HG02973 (cell line): ENCODE data around the gene C5orf63.
A peak's percentile ranks its signal among the peaks of the same experiment; 100 is the strongest.
"Not testable (repeated sequence)": the region's sequence is repeated elsewhere in the genome, so short reads cannot be mapped to it uniquely, and the experiment has no call there.

Experiments
- ATAC-seq: cut with Tn5 transposase; IDR thresholded peaks from one replicate; pipeline ENCODE4 v1.9.1; 2021; ENCODE audit warnings: moderate library complexity; ENCODE audit not compliant: unreplicated experiment

Gene C5orf63

DNA sequence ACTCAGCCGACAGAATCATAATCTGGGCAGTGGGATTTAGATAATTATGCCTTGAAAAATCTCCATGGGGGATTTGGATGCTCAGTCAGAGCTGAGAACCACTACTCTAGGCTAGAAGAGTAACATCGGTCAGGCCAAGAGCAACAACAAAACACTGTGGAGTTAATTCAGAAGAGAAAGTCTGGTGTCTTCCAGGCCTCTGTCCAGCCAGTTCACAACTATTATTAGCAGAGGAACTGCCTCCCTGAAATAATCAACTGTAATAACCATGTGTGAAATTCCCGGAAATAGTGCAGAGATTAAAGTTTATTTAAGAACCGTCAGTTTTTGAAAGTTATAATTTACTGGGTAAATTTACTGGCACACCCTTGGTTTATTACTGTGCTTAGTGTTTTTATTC is 34.8 kb downstream of the C5orf63 start:
- no peak for ATAC-seq

- no peak for ATAC-seq
Measured at GRCh38 chr5:127031863-127032232, 41.5 kb downstream of the C5orf63 start.

DNA sequence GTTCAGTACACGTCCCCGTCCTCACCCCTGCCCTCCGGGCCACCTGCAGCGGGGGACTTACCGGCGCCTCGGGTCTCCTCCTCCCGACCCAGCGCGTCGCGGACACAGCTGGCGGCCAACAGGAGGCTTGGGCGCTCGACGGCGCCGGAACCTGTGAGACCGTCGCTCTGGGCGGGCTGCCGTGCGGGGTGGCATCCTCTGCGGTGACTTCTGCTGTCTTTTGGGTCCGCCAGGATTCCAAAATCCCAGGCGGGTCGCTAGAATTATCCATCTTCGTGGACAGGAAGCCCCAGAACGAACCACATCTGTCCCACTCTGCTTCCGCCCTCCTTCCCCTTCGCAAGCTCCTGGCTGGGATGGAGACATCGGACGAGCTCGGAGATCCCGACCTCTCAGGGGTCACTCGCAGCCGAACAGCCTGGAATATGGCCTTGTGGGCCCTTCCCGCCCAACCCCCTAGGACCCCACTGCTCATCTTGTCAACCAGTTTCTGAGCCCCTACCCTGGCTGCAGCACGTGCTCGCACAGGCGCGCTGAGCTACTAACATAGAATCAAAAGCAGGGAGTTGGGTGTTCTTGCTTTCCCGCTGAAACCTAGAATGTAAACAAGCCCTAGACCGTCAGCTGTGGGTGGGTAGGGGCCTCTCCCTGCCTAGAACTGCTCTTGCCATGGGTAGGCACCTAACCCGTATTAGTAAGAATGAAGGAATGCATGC is 42.0 kb downstream of the C5orf63 start:
- peak; percentile 19 for ATAC-seq

DNA sequence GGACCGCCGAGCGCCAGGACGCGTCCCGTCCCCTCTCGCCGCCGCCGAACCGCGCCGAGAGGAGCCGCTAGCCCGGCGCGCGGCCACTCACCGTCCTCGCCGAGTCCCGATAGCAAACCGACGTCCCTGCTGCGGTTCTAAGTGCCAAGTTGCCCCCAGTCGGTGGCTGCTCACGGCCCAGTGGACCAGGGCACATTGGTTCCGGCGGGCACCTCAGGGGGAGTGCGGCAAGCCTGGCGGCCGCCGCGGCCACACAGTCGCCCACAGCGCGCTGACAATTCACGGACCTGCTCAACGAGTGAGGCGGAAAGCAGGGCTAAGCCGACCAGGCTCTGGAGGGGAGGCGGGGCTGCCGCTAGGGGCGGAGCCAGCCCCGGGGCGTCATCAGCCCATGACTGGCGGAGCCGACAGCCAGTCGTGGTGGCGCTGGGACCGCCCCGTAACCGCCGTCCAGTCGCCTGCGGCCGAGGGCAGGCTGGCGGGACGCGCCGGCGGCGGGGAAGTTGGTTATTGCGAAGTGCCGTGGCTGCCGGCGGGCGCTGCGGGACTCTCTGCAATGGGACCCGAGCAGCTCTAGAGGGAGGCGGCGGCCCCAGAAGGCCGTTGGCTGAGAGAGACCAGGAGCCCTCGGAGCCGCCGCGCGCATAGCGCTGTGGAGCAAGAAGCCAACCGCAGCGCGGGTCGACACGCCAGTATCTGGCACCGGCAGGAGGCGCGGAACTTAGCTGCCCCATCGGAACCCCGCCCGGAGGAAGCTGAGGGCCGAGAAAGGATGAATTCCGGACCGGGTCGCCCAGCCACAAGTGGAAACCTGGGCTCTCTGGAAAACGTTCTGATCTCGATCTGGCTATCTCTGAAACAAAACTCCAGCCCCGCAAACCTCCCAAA is 42.8 kb downstream of the C5orf63 start, which contains the start of gene MARCHF3:
Gene MARCHF3 (minus strand): TSS at position 300 of the 888 bp plus-strand sequence. CDS start 112,387 bp downstream, outside the sequence.
- ATAC-seq: peak; percentile 96

GRCh38 chr5:127029581-127030258 is 43.6 kb downstream of the C5orf63 start:
- ATAC-seq: peak; percentile 19

DNA sequence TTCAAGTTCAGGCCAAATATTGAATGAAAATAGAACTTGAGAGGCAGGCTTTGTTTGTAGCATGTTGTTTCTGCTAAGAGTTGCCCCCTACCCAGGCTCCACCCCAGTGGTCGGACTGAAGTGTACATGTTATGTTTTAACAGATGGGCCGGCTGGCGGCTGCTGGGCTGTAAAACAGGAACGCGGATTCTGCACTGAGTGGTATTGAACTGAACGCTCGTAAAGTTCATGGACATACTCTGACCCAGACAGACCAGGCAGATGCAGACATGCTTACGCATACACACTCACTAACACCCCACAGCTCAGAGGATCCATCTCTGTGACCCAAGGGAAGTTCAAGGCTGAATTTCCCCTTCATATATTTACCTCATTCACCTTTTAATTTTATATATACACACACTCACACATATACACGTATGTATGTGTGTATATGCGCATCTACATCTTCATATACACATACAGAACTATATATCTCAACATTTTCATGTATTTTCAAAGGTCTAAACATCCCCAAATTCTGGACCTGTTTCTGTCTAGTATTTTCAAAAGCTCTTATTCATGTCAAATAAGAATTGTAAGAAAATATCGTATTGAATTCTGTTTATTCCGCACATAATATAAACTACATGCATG is 44.4 kb downstream of the C5orf63 start:
- ATAC-seq: no peak

DNA sequence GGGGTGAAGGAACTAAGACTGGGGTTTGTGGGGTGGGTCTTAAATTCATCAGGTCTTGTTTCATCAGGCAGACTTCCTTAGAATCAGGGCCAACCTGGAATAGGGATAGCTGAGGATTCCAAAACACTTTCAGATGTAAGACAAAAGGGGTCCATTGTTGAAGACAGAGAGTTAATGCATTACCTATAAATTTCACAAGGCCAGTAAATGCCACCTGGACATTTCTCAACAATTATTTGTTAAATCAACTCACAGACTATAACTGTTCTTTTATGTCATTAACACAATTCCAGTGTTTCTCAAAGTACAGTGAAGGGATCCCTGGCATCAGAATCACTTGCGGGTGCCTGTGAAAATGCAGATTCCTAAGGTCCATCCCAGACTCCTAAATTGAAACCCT is 45.8 kb downstream of the C5orf63 start:
- ATAC-seq: no peak

DNA sequence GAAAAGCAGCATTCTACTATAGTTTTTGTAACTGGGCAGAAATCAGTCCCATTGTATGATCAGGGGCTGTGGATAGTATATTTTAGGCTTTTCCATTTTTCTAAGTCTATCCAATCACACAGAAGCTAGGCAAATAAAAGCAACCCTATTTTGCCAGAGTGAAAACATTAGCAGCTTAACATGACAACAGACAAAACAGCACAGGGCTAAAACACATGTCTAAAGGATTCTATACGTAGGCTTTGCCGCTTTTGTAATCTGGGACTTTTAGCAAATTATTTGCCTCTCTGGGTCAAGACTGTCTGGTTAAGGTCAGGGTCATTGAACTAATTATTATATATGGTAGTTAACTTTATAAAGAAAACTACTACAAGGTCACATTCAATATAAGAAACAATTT is 47.1 kb downstream of the C5orf63 start:
- no peak for ATAC-seq

- no peak for ATAC-seq
Measured at GRCh38 chr5:127025467-127025866, 47.8 kb downstream of the C5orf63 start.

GRCh38 chr5:127024821-127025220 is 48.5 kb downstream of the C5orf63 start:
- ATAC-seq: no peak

GRCh38 chr5:127023552-127024191 is 49.6 kb downstream of the C5orf63 start:
- ATAC-seq: not testable (repeated sequence)

GRCh38 chr5:127022846-127023245 is 50.5 kb downstream of the C5orf63 start:
- no peak for ATAC-seq

GRCh38 chr5:127019928-127020327 is 53.4 kb downstream of the C5orf63 start:
- no peak for ATAC-seq

GRCh38 chr5:127016722-127017121 is 56.6 kb downstream of the C5orf63 start:
- ATAC-seq: not testable (repeated sequence)

GRCh38 chr5:127015716-127016115 is 57.6 kb downstream of the C5orf63 start:
- ATAC-seq: no peak

- peak; percentile 49 for ATAC-seq
Measured at GRCh38 chr5:127014573-127014972, 58.7 kb downstream of the C5orf63 start.

GRCh38 chr5:127013407-127013806 is 59.9 kb downstream of the C5orf63 start:
- no peak for ATAC-seq

DNA sequence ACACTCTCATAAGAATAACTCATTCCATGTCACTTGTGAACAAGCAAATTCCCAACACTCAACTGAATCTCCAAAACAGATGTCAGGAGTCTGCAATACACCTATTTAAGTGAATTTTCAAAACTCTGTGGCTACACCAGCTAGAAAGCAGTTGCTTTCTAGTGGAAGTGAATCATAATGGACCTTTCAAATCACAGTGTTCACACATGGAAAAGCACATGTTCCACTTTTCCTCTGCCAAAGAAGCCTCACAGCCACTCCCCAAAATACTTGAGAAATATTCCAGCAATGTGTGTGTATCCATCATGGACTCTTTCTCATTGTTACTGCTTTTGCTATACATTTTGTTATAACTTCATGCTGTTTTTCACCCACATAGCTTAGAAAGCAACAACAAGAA is 60.4 kb downstream of the C5orf63 start:
- no peak for ATAC-seq

DNA sequence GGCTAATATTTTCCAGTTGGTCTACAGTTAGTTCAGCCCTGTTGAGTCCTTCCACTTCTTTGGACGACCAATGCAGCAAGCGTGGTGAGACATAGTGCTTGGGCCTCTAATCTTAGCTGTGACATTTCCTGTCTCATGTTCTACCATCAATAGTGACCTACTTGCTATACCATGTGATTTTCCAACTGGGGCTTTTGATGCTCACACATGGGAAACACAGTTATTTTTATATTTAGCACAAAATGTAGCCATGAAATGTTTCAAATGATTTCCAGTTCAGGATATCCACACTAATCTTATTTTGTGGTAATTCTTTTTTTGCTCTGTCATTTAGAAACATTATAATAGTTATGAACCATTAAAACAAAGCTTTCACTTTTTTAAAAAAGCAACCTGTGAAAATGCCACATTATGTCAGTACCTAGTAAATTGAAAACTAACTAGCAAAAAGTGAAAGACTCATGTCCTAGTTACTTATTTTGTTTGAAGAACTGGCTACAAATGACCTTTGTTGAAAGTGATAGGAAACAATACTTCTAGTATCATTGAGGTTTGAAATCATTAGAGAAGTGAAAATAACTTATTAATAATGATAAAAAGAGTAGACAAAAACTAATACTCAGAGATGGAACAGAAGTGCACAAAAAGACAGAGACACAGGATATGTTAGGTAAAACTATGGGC is 61.2 kb downstream of the C5orf63 start:
- ATAC-seq: peak; percentile 79

- no peak for ATAC-seq
Measured at GRCh38 chr5:127011153-127011552, 62.1 kb downstream of the C5orf63 start.
